Measurements from ENCODE around the gene FUOM.
A peak's percentile ranks its signal among the peaks of the same experiment; 100 is the strongest.

The FUOM gene

DNA sequence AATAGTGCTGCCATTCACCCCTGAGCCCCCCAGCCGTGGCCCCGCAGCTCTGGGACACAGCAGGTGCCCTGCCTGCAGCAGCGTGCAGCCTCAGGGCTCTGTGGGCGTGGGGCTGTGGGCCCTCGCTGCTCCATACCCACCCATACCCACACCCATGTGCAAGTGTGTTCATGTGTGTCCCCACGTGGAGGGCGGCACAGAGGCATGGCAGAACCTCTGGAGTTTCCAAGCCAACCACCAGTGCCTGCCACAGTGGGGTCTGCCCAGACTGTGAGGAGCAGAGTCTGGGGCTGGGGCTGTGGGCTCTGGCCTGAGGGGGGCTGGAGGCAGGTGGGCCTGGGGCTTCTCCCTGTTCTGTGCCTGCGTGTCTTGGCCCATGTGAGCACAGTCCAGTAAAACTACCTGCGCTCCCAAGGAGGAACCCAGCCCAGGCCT is 8.2 kb downstream of the FUOM start:
- DNase-seq = no peak

DNA sequence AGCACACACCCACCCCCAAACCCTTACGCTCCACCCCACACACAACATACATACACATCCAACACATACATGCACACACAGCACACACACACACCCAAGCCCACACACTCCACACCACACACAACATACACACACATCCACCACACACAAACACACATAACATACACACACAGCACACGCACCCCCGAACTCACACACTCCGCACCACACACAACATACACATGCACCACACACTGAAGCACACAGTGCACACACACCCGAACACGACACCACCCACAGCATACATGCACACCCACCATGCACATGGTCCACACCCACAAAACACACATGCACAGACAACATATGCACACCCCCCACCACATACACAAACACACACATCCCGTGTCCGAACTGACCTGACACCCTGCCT is 8.7 kb downstream of the FUOM start:
- DNase-seq = no peak

GRCh38 chr10:133347710-133348517 is 9.9 kb downstream of the FUOM start:
- DNase-seq = no peak

DNA sequence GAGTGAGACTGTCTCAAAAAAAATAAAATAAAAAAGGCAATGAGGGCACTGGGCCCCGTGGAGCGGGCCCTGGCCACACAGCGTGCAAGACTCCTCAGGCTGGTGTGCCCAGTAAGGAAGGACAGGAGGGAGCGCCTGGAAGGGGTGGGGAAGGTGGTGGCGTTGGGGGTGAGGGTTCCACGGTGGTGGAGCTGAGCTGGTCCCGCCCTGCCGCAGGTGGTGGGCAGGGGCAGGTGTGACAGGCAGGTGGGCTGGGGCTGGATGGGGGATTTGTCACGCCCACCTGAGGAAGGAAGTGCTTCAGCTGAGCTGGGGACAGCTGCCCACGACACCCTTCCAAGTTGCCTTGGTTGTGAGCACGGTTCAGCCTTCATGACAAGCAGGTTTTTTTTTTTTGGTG is 11.4 kb downstream of the FUOM start:
- DNase-seq = no peak

DNA sequence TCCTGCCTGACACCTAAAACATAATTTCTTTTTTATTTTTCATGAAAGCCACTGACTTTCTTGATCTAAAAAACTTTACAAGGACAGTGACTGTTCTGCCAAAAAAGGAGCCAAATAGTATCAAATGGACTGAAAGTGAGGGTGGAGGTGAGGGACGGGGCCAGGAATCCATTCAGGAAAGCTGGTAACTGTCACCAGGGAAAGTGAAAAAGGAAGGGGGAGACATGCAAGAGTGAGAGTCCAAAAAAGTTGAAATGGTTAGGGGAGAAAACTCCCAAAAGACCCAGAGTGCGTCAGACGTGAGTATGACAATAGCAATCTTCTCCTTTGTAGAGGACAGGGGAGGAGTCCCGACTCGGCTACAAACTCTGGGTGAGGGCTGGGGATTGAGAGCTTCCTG is 13.6 kb downstream of the FUOM start:
- no peak for DNase-seq

- DNase-seq = no peak
These were observed 14.3 kb downstream of the FUOM start for GRCh38 chr10:133343558-133343957.

DNA sequence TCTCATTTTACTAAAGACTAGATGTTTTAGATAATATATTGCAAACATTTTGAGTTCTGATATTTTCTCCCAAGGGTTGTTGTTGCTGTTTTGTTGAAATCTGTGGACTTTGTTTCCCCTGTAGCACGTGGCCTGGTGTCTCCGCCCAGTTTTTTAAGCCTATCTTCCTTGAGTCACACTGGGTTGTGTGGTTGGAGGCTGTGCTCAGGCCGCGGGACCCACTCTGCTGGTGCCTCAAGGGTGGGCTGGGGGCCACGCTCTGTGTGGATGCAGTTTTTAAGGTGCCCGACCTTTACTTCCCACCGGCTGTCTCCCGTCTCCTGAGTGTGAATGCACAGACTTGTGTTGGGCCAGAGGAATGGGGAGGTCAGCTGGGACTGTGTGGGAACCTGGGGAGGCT is 14.9 kb downstream of the FUOM start:
- DNase-seq = no peak

- no peak for DNase-seq
These were observed 15.8 kb downstream of the FUOM start for GRCh38 chr10:133341983-133342382.

DNA sequence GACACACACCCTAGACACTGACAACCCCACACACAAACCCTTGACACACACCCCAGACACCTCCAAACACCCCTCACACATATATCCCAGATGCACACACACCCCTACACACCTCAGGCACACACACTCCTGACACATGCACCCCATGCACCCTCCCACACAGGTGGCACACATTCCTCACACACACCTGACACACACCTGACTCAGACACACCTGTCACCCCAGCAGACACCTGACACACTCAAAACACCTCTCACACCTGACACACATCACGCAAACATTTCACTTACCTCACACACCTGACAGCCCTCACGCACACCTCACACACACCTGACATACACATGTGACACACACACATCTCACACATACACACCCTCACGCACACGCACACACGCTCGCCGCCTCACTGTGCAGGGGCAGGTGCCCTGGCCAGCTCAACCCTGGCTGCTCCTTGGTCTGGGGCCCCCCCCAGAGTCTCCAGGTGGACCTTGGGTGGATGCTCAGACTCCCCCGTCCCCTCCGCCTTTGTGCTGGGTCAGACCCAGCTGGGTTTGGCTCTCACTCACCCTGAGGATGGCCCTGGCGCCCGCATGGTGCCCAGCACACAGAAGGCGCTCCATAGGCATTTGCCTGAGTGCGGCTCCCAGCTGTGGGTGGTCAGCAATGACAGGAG is 18.0 kb downstream of the FUOM start:
- DNase-seq = no peak

GRCh38 chr10:133338080-133339071 is 19.4 kb downstream of the FUOM start:
- no peak for DNase-seq

GRCh38 chr10:133337370-133337725 is 20.5 kb downstream of the FUOM start:
- DNase-seq = no peak

DNA sequence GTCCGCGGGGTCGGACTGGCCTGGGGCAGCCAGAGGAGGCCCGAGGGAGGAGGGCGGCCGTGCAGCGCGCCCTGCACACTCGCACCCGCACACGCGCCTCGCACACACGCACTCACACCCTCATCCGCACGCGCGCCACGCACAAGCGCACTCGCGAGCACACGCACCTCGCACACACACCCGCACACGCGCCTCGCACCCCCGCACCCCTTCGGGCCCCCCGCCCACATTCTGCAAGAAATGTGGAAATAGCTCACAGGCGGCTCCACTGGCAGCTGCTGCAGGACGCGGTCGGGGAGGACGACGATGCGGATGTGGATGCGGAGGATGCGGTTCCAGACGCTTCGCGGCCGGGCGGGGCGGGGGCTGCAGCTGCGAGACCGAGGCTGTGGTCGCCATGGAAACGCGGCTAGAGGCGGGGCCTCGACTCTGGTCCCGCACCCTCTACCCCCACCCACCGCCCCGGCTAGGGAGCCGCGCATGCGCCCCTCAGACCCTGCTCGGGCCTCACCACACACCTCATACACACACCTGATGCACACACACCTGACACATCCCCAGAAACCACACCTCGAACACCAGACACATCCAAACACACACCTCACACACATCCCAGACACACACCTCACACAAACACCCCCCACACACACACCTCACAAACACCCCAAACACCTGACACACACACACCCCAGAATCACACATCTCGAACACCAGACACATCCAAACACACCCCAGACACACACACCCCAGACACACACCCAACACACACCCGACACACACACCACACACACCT is 21.0 kb downstream of the FUOM start, which contains the start of gene CALY:
Gene CALY (minus strand): TSS at position 320 of the 793 bp plus-strand sequence. CDS start 7,907 bp downstream, outside the sequence.
- DNase-seq = peak in 1 of 2 experiments; percentile 41

- no peak for DNase-seq
These were observed 21.7 kb downstream of the FUOM start for GRCh38 chr10:133336118-133336576.

DNA sequence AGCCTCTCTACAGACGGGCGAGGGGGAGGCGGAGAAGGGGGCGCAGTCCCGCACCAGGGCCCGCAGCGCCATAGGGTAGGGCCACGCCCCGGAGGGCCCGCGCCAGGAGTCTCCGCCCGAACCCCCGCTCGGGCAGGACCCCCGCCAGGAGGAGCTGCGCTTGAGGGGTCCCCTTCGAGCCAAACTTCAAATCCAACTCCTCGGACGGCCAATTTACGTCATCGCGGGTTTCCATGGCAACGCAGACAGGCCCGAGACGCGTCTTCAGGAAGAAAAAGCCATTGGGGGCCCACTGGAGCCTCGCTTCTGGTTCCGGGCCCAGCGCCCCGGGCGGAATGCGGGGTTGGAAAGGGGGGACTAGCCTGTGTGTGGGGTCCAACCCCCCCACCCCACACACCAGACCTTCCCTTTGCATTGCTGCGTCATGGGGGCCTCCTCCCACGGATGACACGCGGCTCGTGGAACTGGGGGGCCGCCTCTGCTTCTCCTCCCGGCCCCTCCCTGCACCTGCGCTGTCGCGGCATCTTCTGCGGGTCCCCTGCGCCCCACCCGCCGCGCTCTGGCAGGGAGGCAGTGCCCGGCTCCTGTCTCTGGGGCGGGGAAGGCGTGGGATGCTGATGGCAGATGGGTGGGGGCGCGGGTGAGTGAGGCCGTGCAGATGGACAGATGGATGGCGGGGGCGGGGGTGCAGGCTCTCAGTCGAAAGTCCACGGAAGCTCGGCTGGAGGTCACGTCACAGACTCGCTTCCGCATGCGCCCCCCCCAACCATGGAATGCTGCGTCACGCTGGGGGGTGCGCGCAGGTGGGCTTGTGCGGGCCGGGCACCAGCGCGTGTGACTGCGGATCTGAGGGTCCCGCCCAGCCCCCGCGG is 22.3 kb downstream of the FUOM start:
- DNase-seq = no peak

DNA sequence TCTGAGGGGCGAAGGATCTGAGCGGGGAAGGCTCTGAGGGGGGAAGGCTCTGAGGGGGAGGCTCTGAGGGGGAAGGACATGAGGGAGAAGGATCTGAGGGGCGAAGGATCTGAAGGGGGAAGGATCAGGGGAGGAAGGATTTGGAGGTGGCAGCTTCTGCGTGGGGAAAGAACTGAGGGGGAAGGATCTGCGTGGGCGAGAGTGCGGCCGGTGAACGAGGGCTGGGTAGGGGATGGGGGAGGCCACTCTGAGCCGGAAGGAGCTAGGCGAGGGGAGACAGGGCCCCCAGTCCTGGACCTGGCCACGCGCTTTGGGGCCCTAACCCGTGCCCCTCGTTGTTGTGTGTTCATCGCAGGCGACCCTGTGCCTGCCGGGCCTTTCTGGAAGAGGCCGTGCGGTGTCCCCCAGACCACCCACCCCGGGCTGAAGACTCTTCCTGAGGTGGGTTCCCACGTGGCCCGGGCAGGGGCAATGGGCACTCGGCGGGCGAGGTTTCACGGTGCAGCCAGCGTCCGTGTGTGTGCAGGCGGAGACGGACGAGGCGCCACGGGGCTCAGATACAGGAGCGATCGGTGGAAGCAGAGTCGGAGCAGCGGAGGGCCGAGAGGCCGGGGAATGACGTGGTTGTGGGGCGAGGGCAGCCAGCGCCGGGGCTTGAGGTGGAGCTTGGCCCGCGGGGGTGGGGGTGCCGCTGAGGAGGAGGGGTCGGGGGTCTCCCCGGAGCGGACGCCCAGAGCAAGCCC is 23.1 kb downstream of the FUOM start:
- DNase-seq = peak in 1 of 2 experiments; percentile 49

DNA sequence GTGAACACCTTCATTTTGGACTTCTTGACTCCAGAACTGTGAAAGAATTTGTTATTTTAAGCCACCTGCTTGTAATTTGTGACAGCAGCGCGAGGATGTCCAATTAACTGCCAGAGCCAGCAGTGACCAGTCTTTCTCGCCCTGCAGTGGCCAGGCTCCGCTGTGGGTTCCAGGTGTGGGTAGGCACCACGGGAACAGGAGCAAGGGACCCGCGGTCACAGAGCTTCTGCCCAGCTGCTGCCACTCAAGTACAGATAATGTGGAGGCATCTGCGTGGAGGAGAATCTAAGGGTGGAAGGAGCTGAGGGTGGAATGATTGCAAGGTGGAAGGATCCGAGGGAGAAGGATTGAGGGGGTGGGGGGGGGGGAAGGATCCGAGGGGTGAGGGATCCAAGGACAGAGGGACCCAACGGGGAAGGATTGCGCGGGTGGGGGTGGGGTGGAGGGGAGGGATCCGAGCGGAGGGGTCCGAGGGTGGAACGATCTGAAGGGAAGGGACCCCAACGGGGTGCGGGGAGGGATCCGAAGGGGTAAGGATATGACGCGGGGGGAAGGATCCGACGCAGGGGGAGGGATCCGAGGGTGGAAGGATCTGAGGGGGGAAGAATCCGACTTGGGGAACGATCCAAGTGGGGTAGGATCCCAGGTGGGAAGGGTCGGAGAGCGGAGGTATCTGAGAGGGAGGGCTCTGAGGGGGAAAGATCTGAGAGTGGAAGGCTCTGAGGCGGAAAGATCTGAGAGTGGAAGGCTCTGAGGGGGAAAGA is 24.7 kb downstream of the FUOM start:
- DNase-seq = no peak

- DNase-seq = peak; percentile 84 to 92
These were observed 28.2 kb downstream of the FUOM start for GRCh38 chr10:133329491-133330202.
